Stimulated activated CD8-positive, alpha-beta memory T cell treated with anti-CD3 and anti-CD28 coated beads, Interleukin-15, amount 100 ng/mL, for 48 hours (primary cell): Measurements from ENCODE around the gene GBP3.
"Not testable (repeated sequence)": the region's sequence is repeated elsewhere in the genome, so short reads cannot be mapped to it uniquely, and the experiment has no call there.

Source experiments
- DNase-seq, 2 donors: peaks; one replicate each; pipeline ENCODE4 v3.0.0-alpha.2; 2020; ENCODE audit warnings: low read depth in 2 of 2

The GBP3 gene

GRCh38 chr1:89041119-89041641 is 18.5 kb upstream of the GBP3 start:
- DNase-seq = no peak

- DNase-seq = no peak
Measured at GRCh38 chr1:89040315-89040626, 17.6 kb upstream of the GBP3 start.

DNA sequence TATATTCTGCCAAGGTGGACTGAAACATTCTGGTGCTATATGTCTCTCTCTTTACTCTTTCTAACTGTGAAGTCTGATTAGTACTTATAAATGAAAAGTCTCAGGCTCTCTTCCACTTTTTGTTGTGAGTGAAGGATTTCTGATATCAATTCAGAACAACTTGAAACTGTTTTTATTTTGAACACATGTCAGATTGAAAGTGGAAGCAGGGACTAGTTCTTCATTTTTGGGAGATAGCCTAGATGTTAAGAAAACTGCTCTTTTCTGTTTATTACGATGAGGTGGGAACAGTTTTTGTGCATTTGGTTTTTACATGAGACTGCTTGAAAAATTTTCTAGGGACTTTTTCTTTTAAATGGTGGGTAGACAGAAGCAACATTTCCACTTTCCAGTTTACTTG is 14.5 kb upstream of the GBP3 start:
- DNase-seq = no peak

- no peak for DNase-seq
Measured at GRCh38 chr1:89035080-89035479, 12.4 kb upstream of the GBP3 start.

GRCh38 chr1:89034004-89034403 is 11.3 kb upstream of the GBP3 start:
- DNase-seq = not testable (repeated sequence)

GRCh38 chr1:89029051-89029450 is 6.4 kb upstream of the GBP3 start:
- not testable (repeated sequence) for DNase-seq

GRCh38 chr1:89025928-89026327 is 3.3 kb upstream of the GBP3 start:
- DNase-seq = no peak

DNA sequence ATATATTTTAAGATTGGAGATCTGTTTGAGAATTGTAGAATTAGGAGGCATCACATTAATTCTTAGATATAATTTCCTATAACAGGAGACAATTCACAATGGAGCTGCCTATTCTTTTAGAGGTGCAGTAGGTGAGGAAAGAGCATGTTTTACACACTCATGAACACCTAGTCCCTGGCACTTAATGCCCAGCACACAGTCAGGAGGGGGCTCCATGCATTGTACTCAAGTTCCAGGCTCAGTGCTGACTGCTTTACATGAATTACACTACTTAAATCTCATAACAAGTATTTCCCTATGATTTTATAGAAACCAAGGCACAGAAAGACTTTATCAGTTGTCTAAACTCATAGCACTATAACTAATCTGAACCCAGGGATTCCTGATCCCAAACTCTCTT is 360 bp upstream of the GBP3 start:
- DNase-seq = no peak

- not testable (repeated sequence) for DNase-seq
Measured at GRCh38 chr1:89018318-89018717, 4.3 kb downstream of the GBP3 start.

DNA sequence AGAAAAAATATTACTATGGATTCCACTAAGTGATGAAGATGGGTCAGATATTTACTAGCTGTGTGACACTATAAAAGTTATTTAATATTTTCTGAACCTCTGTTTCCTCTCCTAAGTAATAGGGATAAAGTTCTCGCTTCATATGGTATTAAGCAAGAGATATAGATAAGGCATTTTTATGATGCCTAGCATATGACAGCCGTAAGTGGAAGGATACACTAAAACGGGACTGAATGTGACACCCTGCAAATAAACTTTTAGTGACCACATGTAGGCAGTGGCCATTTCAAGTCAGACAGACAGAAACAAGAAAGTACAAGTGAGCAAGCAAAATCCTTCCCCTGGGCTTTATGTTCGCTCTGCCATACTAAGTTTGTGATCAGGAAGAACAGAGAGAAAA is 14.2 kb downstream of the GBP3 start:
- no peak for DNase-seq

DNA sequence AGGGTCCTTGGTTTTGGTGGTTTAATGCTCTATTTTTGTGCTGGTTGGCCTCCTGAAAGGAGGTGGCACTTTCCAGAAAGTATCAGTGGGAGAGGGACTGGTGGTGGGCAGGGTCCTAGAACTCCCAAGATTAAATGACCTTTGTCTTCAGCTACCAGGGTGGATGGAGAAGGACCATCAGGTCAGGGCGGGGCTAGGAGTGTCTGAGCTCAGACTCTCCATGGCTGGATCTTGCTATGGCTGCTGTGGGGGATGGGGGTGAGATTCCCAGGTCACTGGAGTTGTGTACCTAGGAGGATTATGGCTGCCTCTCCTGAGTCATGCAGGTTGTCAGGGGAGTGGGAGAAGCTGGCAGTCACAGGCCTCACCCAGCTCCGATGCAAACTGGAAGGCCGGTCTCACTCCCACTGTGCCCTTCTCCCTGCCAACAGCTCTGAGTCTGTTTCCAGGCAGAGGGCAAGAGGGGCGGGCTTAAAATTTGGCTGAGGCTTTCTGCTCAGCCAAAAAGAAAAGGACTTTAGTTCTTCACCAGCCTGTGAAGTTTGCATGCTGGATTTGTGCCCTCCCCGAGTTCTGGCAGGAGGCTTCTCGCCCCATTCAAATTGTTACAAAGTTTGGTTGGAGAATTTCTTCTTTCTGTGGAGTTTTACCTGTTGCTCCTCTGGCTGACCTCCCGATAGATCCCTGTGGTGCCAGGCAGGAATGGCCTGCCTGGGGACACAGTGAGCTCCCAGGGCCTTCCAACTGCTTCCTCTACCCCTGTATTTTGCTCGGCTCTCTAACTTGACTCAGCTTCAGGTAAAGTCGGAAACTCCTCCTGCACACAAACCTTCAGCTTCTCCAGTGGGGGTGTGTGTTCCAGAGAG is 17.1 kb downstream of the GBP3 start:
- no peak for DNase-seq

GRCh38 chr1:89002176-89002575 is 20.5 kb downstream of the GBP3 start:
- not testable (repeated sequence) for DNase-seq

GRCh38 chr1:89001510-89001909 is 21.2 kb downstream of the GBP3 start:
- DNase-seq = no peak

GRCh38 chr1:88998716-88999115 is 23.9 kb downstream of the GBP3 start:
- DNase-seq = no peak

GRCh38 chr1:88990426-88990825 is 32.2 kb downstream of the GBP3 start:
- DNase-seq = no peak

GRCh38 chr1:88985692-88986091 is 37.0 kb downstream of the GBP3 start:
- no peak for DNase-seq

DNA sequence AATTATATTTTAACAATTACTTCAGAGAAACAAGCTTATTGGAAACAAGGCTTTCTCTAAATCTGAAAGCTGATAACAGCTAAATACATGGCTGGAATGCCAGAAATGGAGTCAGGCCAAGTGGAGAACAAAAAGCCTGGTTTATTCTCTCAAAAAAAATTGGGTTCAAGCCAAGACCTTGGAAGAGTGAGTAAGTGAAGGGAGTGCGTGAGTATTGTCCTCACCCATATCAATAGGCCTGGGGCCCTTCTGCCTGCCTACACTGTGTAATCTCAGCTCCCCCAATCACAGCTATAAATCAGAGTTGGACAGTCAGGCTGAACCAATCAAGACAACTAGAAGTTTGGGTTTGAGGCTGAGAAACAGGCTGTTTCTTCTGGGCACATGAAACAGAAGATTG is 37.6 kb downstream of the GBP3 start:
- no peak for DNase-seq

- DNase-seq = no peak
Measured at GRCh38 chr1:88984569-88984968, 38.1 kb downstream of the GBP3 start.

DNA sequence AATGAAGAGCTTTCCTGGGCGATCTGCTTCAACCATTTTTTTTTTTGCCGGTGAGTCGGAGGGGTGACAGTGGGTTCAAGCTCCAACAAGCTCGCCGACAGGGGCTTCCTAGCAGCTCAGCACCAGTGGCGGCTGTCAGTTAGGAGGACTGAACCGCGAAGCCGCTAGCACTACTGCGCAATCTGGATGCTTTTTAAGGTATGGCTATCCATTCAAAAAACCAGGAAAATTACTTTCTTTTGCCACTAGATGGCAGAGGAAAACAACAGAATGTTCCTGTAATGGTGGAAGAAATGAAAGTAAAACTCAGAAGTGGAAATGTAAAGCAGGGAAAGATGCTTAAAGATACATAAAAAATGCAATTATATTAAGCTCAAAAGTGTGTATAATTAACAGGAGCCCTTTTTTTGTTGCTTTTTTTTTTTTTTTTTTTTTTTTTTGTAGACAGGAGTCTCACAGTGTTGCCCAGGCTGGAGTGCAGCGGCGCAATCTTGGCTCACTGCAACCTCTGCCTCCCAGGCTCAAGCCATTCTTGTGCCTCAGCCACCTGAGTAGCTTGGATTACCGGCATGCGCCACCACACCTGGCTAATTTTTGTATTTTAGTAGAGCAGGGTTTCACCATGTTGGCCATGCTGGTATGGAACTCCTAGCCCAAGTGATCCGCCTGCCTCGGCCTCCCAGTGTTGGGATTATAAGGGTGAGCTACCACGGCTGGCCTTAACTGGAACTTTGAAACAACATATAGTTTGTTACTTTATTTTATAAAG is 38.7 kb downstream of the GBP3 start:
- DNase-seq = no peak

GRCh38 chr1:88982055-88982454 is 40.6 kb downstream of the GBP3 start:
- no peak for DNase-seq

GRCh38 chr1:88981506-88981905 is 41.2 kb downstream of the GBP3 start:
- not testable (repeated sequence) for DNase-seq

- DNase-seq = no peak
Measured at GRCh38 chr1:88980870-88981269, 41.8 kb downstream of the GBP3 start.

GRCh38 chr1:88979749-88980116 is 42.9 kb downstream of the GBP3 start:
- no peak for DNase-seq
